OCI-LY3 (cell line): ENCODE measurements around the gene ANAPC10.

ENCODE experiments used
- EZH2phosphoT487 ChIP-seq: fragments of 200-600 bp; shearing (Covaris generic); IDR thresholded peaks from 2 replicates; pipeline ENCODE4 v1.6.1; 2018; ENCODE audit warnings: antibody characterized with exemption, mixed run types, low read depth
- TF ChIP-seq, protein P1 (sequence below): fragments of 200-600, 300-600 bp; sonication (generic); IDR thresholded peaks from 2 replicates; pipeline ENCODE4 v1.5.1; 2014; ENCODE audit warnings: antibody characterized with exemption, low read length, low read depth

DNA sequence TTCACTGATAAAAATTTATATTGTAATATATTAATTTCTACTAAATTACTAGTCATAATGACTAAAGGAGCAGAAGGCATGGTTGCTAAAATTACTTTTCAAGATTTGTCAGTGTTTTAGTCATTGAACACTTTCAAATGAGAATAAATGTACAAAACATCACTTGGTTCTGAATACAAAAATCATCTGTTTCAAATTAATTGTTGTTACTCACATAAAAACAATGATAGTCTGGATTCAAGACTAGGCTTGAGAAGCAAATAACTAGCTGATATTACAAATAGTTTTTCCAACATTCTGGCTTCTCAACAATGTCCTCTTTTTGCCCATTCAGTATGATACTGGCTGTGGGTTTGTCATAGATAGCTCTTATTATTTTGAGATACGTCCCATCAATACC, 112.5 kb downstream of the ANAPC10 start:
- TF ChIP-seq, protein P1, sequence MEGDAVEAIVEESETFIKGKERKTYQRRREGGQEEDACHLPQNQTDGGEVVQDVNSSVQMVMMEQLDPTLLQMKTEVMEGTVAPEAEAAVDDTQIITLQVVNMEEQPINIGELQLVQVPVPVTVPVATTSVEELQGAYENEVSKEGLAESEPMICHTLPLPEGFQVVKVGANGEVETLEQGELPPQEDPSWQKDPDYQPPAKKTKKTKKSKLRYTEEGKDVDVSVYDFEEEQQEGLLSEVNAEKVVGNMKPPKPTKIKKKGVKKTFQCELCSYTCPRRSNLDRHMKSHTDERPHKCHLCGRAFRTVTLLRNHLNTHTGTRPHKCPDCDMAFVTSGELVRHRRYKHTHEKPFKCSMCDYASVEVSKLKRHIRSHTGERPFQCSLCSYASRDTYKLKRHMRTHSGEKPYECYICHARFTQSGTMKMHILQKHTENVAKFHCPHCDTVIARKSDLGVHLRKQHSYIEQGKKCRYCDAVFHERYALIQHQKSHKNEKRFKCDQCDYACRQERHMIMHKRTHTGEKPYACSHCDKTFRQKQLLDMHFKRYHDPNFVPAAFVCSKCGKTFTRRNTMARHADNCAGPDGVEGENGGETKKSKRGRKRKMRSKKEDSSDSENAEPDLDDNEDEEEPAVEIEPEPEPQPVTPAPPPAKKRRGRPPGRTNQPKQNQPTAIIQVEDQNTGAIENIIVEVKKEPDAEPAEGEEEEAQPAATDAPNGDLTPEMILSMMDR = no peak
- TF ChIP-seq EZH2phosphoT487 = no peak
